Uterus (tissue), 2 donors: ENCODE results near the gene ITCH.

ENCODE experiments used
- POLR2A ChIP-seq, 2 donors: fragments of 450-650 bp; IDR thresholded peaks; one replicate each; pipeline ENCODE4 v1.6.1; 2016; ENCODE audit warnings: antibody characterized with exemption in 2 of 2, mild to moderate bottlenecking in 1 of 2, moderate library complexity in 1 of 2
- TF ChIP-seq, protein P1 (sequence below), 4 experiments: fragments of 200-600 bp in 2 of 4; fragments of 450-650 bp in 2 of 4; sonication (generic) in 2 of 4; IDR thresholded peaks; one replicate each; pipeline ENCODE4 v1.5.1; 2016 to 2019; ENCODE audit warnings: antibody characterized with exemption in 4 of 4, mild to moderate bottlenecking in 2 of 4, moderate library complexity in 1 of 4

DNA sequence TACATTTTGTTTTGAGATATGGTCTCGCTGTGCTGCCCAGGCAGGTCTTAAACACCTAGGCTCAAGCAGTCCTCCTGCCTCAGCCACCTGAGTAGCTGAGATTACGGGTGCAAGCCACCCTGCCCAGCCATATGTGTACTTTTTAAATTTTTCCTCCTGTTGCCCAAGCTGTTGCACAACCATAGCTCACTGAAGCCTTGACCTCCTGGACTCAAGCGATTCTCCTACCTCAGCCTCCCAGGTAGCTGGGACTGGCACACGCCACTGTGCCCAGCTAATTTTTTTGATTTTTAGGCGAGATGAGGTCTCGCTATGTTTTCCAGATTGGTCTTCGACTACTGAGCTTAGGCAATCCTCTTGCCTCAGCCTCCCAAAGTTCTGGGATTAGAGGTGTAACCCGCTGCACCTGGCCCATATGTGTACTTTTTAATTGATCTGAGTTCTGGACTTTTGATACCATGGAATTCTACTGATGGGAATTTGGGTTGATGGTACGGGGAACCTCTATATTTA is 44.9 kb downstream of the ITCH start:
- TF ChIP-seq, protein P1, sequence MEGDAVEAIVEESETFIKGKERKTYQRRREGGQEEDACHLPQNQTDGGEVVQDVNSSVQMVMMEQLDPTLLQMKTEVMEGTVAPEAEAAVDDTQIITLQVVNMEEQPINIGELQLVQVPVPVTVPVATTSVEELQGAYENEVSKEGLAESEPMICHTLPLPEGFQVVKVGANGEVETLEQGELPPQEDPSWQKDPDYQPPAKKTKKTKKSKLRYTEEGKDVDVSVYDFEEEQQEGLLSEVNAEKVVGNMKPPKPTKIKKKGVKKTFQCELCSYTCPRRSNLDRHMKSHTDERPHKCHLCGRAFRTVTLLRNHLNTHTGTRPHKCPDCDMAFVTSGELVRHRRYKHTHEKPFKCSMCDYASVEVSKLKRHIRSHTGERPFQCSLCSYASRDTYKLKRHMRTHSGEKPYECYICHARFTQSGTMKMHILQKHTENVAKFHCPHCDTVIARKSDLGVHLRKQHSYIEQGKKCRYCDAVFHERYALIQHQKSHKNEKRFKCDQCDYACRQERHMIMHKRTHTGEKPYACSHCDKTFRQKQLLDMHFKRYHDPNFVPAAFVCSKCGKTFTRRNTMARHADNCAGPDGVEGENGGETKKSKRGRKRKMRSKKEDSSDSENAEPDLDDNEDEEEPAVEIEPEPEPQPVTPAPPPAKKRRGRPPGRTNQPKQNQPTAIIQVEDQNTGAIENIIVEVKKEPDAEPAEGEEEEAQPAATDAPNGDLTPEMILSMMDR (IDR thresholded peaks at IDR 0.05): no peak
- TF ChIP-seq POLR2A (IDR thresholded peaks at IDR 0.05): no peak
